Kidney epithelial cell (primary cell): Measurements from ENCODE around the gene GDF15. TPM values are rescaled to one million over a fixed set of nuclear protein-coding genes. Genes with fewer than 3 reads are reported as not detected.
"Not testable (repeated sequence)": the region's sequence is repeated elsewhere in the genome, so short reads cannot be mapped to it uniquely, and the experiment has no call there.

Source experiments
- DNase-seq: peaks from one replicate; pipeline ENCODE4 v3.0.0-alpha.2; 2010; ENCODE audit warnings: low read depth
- H3K27me3 ChIP-seq: 2 replicates; pipeline ENCODE4 v1.6.0; 2011; ENCODE audit warnings: low read length; ENCODE audit not compliant: control insufficient read depth, insufficient read depth
- H3K36me3 ChIP-seq: 2 replicates; pipeline ENCODE4 v1.5.1; 2011; ENCODE audit warnings: low read length; ENCODE audit not compliant: control insufficient read depth, insufficient read depth
- H3K4me3 ChIP-seq: 2 replicates; pipeline ENCODE4 v1.5.1; 2011; ENCODE audit warnings: low read depth, mild to moderate bottlenecking, control low read depth, low read length
- total RNA-seq: library from RNA; depleted of rRNA; stranded (reverse); fragments of >200 nt; gene quantifications from 2 replicates; pipeline ENCODE4 v1.2.3, GENCODE V29; 2015
- TF ChIP-seq, protein P1 (sequence below): IDR thresholded peaks from 2 replicates; pipeline ENCODE4 v1.5.1; 2011; ENCODE audit warnings: mild to moderate bottlenecking, moderate library complexity, low read length, control low read depth, inconsistent platforms; ENCODE audit not compliant: insufficient read depth, poor library complexity, severe bottlenecking

GDF15 gene
- total RNA-seq, 1 donor from 2014 or later, result 637 TPM

DNA sequence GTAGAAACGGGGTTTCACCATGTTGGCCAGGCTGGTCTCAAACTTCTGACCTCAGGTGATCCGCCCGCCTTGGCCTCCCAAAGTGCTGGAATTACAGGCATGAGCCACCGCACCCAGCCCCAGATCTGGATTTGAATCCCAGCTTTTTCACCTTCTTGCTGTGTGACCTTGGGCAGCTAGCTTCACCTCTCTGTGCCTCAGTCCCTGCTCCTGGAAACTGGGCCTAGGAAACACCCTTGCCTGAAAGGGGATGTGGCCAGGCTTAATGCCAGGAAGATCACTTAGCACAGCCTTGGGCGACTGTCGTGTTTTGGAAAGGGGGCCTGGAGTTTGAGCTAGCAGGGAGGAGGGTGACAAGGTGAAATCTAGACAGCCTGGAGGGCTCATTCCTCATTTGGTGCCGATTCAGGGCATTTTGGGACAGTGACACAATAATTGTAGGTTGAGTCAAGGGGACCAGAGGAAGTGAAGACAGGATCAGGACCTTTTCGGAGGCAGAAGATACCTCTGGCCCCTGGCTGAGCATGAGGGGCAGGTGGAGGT lies 43.8 kb upstream of the GDF15 start:
- no peak for DNase-seq
- Histone ChIP-seq H3K36me3 (no peaks in the 10 kb centered on the region), H3K27me3 (no peaks in the 10 kb centered on the region), H3K4me3 (no peak overlapping the region)
- TF ChIP-seq, protein P1, sequence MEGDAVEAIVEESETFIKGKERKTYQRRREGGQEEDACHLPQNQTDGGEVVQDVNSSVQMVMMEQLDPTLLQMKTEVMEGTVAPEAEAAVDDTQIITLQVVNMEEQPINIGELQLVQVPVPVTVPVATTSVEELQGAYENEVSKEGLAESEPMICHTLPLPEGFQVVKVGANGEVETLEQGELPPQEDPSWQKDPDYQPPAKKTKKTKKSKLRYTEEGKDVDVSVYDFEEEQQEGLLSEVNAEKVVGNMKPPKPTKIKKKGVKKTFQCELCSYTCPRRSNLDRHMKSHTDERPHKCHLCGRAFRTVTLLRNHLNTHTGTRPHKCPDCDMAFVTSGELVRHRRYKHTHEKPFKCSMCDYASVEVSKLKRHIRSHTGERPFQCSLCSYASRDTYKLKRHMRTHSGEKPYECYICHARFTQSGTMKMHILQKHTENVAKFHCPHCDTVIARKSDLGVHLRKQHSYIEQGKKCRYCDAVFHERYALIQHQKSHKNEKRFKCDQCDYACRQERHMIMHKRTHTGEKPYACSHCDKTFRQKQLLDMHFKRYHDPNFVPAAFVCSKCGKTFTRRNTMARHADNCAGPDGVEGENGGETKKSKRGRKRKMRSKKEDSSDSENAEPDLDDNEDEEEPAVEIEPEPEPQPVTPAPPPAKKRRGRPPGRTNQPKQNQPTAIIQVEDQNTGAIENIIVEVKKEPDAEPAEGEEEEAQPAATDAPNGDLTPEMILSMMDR, result no peak

DNA sequence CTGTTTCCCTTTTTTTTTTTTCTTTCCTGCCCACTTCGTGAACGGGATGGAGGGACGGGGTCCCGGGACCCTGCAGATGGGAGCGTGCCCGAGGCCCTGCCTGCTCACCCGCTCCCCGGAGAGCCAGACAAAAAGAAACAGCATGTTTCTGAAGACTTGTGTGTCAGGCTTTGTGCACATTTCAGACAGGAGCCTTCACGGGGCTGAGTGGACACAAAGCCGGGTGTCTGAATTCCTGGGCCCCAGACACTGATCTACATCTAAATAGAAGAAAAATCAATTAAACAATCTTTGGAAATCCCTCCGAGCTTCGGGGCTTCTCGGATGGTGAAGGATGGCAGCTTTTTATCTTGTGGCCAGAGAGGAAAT lies 41.4 kb upstream of the GDF15 start:
- no peaks in the 10 kb centered on the region for H3K36me3 ChIP-seq
- H3K4me3 ChIP-seq, result no peak overlapping the region
- no peak for DNase-seq
- TF ChIP-seq, protein P1, result no peak
- H3K27me3 ChIP-seq, result no peaks in the 10 kb centered on the region

DNA sequence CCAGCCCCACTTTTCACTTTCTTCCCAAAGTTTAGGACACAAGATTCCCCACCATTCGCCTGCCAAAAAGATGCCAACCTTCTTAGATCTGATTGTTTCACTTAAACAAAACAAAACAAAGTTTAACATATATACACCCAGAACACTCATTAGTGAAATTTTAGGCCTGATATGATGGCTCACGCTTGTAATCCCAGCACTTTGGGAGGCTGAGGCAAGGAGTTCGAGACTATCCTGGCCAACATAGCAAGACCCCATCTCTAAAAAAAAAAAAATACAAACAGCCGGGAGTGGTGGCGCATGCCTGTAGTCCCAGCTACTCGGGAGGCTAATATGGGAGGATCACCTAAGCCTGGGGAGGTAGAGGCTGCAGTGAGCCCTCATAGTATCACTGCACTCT lies 40.7 kb upstream of the GDF15 start:
- DNase-seq, result no peak
- H3K4me3 ChIP-seq, result no peak overlapping the region
- TF ChIP-seq, protein P1, result no peak
- H3K36me3 ChIP-seq, result no peaks in the 10 kb centered on the region
- no peaks in the 10 kb centered on the region for H3K27me3 ChIP-seq

DNA sequence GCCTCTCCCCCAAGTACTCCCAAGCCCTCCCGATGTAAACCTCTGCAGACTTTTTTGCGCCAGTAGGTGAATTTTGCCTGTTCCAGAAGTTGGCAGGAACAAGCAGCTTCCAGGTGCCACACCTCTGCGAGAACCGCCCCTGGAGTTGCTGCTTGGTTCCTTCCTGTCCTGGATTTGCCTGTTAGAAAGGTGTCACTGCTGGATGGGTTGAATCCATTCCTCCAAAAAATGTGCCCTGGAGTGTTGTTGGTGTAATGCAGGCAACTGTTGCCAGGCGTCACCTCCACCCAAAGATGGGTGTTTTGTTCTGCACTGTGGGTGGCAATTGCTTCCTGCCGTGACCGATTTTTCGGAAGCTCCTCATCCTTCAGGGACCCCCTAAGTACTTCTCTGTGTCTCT lies 39.9 kb upstream of the GDF15 start:
- no peak for DNase-seq
- TF ChIP-seq, protein P1, result no peak
- H3K36me3 ChIP-seq, result no peaks in the 10 kb centered on the region
- no peak overlapping the region for H3K4me3 ChIP-seq
- no peaks in the 10 kb centered on the region for H3K27me3 ChIP-seq

DNA sequence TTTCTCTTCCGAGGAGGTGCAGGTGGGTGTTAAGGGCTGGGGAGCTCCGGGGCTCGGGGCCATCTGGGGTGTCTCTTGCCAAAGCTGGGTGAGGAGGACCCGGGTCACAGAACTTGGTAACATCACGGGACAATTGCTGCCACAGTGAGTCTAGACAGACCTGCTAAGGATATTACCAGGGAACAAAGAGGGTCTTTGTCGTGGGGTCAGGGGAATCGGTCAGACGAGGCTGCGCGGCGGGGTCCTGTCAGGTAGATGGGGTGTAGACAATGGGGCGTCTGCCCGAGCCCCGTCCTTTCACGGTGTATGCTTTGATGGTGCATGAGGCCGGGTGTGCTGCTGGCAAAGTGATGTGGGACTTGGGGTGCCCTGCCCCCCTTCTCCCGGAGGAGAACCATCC lies 37.8 kb upstream of the GDF15 start:
- H3K4me3 ChIP-seq, result no peak overlapping the region
- no peak for DNase-seq
- TF ChIP-seq, protein P1, result no peak
- H3K36me3 ChIP-seq, result no peaks in the 10 kb centered on the region
- no peaks in the 10 kb centered on the region for H3K27me3 ChIP-seq

DNA sequence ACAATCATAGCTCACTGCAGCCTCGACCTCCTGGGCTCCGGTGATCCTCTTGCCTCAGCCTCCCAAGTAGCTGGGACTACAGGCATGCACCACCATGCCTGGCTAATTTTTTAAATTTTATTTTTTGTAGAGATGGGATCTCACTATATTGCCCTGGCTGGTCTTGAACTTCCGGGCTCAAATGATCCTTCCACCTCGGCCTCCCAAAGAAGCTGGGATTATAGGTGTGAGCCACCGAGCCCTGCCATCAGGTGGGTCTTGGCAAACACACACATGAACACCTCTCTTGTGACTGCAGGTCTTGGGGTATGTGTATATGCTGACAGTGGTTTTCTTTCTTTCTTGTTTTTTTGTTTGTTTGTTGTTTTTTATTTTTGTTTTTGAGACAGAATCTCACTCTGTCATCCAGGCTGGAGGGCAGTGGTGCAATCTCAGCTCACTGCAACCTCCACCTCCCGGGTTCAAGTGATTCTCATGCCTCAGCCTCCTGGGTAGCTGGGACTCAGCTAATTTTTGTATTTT lies 37.1 kb upstream of the GDF15 start:
- not testable (repeated sequence) for H3K27me3 ChIP-seq, DNase-seq, H3K4me3 ChIP-seq, H3K36me3 ChIP-seq
